ENCODE data around the gene NRN1.

Gene NRN1

DNA sequence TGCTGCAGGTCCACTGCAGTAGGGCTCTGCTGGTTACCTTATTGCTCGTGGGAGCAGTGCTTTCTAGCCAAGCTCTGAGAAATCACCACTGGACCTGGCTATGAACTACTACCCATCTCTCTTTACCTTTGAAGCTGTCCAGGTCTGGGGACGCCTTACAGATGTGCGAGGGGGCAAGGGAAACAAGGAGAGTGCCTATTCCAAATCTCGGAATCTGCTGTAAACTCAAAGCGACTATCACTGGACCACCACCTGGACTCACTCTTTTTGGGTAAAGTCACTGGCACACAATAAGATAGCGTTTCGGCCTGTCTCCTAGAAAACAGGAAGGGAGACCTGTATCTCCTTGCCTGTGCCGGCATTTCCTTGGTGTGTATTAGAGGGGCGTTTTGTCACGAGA lies 5.3 kb downstream of the NRN1 start (continued):
- TF ChIP-seq, protein P1, sequence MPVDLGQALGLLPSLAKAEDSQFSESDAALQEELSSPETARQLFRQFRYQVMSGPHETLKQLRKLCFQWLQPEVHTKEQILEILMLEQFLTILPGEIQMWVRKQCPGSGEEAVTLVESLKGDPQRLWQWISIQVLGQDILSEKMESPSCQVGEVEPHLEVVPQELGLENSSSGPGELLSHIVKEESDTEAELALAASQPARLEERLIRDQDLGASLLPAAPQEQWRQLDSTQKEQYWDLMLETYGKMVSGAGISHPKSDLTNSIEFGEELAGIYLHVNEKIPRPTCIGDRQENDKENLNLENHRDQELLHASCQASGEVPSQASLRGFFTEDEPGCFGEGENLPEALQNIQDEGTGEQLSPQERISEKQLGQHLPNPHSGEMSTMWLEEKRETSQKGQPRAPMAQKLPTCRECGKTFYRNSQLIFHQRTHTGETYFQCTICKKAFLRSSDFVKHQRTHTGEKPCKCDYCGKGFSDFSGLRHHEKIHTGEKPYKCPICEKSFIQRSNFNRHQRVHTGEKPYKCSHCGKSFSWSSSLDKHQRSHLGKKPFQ (tag by site-specific recombination; IDR thresholded peaks at IDR 0.05) = no peak
- no peak for TF ChIP-seq ZIC2 (tag by site-specific recombination; IDR thresholded peaks at IDR 0.05)
- TF ChIP-seq ZNF274 (IDR thresholded peaks at IDR 0.05; ENCODE audit: low read length) = no peak
- TF ChIP-seq ZNF274 (tag by site-specific recombination; IDR thresholded peaks at IDR 0.05; ENCODE audit: borderline replicate concordance) = no peak

DNA sequence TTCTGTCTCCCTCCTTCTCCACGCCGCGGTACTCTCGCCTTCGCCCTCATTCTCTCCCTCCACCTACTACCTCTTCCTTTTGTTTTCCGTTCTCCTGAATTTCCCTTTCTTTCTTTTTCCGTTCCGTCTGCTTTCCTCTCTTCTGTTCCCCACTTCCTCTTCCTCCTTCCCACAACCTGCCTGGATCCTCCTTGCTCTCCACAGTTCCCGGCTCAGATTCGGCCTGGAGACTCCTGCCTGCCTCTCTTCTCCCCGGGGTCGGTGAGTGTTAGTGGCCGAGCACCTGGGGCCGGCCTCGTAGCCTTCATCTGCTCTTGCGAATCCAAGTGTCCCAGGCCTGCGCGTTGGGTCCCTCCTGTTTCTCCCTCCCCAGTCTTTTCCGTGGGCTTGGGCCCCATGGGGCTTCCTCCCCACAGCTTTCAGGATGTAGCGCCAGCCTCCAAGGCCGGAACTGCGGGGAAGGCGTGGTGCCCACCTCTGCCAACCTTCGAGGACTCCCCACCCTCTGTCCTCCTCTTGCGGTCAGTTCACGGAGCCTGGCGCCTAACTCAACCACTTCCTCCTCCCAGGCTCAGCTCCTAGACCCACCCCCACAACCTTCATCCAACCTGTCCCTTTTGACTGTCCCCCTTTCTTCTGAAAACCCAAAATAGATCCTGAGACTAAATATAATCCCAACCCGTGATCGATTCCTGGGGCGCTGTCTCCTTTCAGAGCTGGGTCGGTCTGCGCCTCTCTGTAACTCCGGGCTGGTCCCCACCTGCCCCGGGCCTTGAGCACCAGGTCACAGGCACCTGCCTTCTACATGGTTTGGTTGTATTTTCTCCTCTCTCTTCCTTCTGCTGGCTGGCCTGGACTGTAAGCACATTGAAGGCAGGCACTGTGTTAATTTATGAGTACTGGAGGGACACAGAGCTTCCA lies 6.8 kb downstream of the NRN1 start:
- Histone ChIP-seq H3K9me3 (ENCODE audit: control insufficient read depth, insufficient read depth, low read depth, low read length) (no peaks in the 10 kb centered on the region), H3K36me3 (ENCODE audit: control insufficient read depth in 2 of 2, insufficient read depth in 1 of 2, low read length in 2 of 2) (peaks cover 7 to 24% of the 10 kb centered on the region in 2 experiments), H3K4me3 (ENCODE audit: low read depth, low read length) (no peak overlapping the region), H3K27ac (ENCODE audit: extremely low read depth, low read depth, low read length) (no peak overlapping the region), H3K4me1 (ENCODE audit: control insufficient read depth, insufficient read depth, low read length) (peaks cover 5% of the 10 kb centered on the region)
- ChIA-PET CTCF (no interaction called here), POLR2A (no interaction called here)
- TF ChIP-seq PRDM1 (tag by site-specific recombination; IDR thresholded peaks at IDR 0.05) (peak; percentile 69), GLIS1 (tag by site-specific recombination; IDR thresholded peaks at IDR 0.05) (no peak), HOXD13 (CRISPR knock-in tag; IDR thresholded peaks at IDR 0.05; ENCODE audit: borderline replicate concordance) (0 out of 2 replicates have a peak, but pooled peaks have one; percentile 7), ZNF335 (tag by site-specific recombination; conservative IDR thresholded peaks at IDR 0.05) (no peak), REPIN1 (tag by site-specific recombination; IDR thresholded peaks at IDR 0.05; ENCODE audit: low read depth) (no peak)

DNA sequence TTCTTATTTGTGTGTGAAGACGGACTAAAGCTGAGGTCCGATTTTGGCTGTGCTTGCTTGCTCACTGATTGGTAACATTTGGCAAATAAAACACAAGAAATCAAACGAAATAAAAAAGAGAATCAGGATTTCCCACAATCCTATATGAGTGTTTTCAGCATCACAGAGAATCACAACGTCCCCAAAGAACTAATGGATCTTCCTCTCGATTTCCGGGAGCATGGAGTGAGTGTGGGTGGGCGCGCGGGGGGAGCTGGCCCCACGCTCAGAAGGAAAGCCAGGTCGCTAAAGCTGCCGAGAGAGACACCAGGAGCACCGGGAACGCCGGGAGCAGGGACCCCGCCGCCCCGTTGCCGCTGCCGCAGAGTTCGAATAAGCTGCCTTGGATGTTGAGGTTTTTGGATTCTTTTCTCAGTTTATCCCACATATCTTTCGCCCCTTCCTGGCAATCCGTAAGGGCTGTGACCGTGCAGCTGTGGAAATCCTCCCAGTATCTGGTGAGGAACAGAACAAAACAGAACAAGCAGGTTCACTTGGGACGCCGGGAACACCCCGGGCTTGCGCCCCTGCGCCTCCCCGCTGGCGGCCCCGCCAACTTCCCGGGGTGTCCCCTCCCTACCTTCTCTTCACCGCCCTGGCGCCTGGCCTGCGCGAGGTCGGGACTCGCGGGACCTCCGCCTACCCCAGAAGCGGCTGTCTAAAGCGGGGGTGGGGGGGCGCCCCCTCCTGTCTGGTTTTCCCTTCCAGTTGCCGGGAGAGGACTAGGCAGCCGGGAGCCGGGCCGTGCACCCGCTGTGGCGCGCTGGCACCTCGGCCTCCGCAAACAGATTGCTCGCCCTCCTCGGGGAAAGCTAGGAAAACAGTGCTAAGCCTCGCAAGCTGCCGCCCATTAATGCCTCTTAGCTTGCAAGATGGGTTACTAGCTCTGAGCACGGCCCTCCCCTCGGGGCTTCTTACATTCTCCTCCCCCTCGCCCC lies 7.7 kb downstream of the NRN1 start:
- peaks cover 3% of the 10 kb centered on the region for H3K4me1 ChIP-seq (ENCODE audit: control insufficient read depth, insufficient read depth, low read length)
- peaks cover 7 to 24% of the 10 kb centered on the region in 2 experiments for H3K36me3 ChIP-seq (ENCODE audit: control insufficient read depth in 2 of 2, insufficient read depth in 1 of 2, low read length in 2 of 2)
- no peak overlapping the region for H3K27ac ChIP-seq (ENCODE audit: extremely low read depth, low read depth, low read length)
- no peak for TF ChIP-seq ZNF121 (tag by site-specific recombination; IDR thresholded peaks at IDR 0.05)
- 0 out of 2 replicates have a peak, but pooled peaks have one; percentile 12 for TF ChIP-seq ZNF202 (tag by site-specific recombination; IDR thresholded peaks at IDR 0.05; ENCODE audit: borderline replicate concordance)
- TF ChIP-seq, protein P2, sequence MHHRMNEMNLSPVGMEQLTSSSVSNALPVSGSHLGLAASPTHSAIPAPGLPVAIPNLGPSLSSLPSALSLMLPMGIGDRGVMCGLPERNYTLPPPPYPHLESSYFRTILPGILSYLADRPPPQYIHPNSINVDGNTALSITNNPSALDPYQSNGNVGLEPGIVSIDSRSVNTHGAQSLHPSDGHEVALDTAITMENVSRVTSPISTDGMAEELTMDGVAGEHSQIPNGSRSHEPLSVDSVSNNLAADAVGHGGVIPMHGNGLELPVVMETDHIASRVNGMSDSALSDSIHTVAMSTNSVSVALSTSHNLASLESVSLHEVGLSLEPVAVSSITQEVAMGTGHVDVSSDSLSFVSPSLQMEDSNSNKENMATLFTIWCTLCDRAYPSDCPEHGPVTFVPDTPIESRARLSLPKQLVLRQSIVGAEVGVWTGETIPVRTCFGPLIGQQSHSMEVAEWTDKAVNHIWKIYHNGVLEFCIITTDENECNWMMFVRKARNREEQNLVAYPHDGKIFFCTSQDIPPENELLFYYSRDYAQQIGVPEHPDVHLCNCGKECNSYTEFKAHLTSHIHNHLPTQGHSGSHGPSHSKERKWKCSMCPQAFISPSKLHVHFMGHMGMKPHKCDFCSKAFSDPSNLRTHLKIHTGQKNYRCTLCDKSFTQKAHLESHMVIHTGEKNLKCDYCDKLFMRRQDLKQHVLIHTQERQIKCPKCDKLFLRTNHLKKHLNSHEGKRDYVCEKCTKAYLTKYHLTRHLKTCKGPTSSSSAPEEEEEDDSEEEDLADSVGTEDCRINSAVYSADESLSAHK (tag by site-specific recombination; IDR thresholded peaks at IDR 0.05) = no peak
- ChIA-PET POLR2A (no interaction called here), CTCF (interaction anchor here (1.3 kb wide), 1 partner anchor 8 kb away, joined by 3 read pairs; the partner anchor contains the start of gene NRN1)
- no peak overlapping the region for H3K4me3 ChIP-seq (ENCODE audit: low read depth, low read length)
- H3K9me3 ChIP-seq (ENCODE audit: control insufficient read depth, insufficient read depth, low read depth, low read length) = no peaks in the 10 kb centered on the region

DNA sequence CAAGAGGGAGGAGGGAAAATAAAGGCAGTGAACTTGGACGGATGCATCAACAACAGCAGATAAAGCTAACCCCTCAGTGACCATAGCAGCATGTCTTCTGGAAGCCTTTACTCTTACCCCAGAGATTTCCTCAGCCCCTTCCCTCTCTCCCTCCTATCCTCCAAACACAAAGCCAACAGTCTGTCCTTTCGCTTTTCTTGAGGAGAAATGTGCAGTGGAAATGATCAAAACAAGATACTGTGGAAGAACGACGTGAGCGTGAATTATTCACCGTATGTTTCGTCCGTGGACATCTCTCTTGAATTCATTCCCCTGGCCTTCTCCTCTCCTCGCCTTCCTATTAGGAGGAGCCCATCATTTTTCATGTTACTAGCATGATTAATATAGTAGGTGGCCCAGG lies 8.5 kb downstream of the NRN1 start:
- H3K4me1 ChIP-seq (ENCODE audit: control insufficient read depth, insufficient read depth, low read length) = peaks cover 3% of the 10 kb centered on the region
- POLR2A ChIA-PET = no interaction called here
- CTCF ChIA-PET = interaction anchor here (0.6 to 1.3 kb wide), 3 partner anchors 9 to 527 kb away, joined by 3 to 7 read pairs (median 4); partner anchors contain the start of gene NRN1
- H3K4me3 ChIP-seq (ENCODE audit: low read depth, low read length) = no peak overlapping the region
- H3K27ac ChIP-seq (ENCODE audit: extremely low read depth, low read depth, low read length) = no peak overlapping the region
- no peaks in the 10 kb centered on the region for H3K9me3 ChIP-seq (ENCODE audit: control insufficient read depth, insufficient read depth, low read depth, low read length)
- peaks cover 7 to 24% of the 10 kb centered on the region in 2 experiments for H3K36me3 ChIP-seq (ENCODE audit: control insufficient read depth in 2 of 2, insufficient read depth in 1 of 2, low read length in 2 of 2)
- TF ChIP-seq TCF7L2 (IDR thresholded peaks at IDR 0.05; ENCODE audit: borderline replicate concordance, low read depth, low read length) = no peak
- TF ChIP-seq, protein P3, sequence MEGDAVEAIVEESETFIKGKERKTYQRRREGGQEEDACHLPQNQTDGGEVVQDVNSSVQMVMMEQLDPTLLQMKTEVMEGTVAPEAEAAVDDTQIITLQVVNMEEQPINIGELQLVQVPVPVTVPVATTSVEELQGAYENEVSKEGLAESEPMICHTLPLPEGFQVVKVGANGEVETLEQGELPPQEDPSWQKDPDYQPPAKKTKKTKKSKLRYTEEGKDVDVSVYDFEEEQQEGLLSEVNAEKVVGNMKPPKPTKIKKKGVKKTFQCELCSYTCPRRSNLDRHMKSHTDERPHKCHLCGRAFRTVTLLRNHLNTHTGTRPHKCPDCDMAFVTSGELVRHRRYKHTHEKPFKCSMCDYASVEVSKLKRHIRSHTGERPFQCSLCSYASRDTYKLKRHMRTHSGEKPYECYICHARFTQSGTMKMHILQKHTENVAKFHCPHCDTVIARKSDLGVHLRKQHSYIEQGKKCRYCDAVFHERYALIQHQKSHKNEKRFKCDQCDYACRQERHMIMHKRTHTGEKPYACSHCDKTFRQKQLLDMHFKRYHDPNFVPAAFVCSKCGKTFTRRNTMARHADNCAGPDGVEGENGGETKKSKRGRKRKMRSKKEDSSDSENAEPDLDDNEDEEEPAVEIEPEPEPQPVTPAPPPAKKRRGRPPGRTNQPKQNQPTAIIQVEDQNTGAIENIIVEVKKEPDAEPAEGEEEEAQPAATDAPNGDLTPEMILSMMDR (tag by site-specific recombination; IDR thresholded peaks at IDR 0.05) = no peak
- no peak for TF ChIP-seq ZNF624 (tag by site-specific recombination; IDR thresholded peaks at IDR 0.05)
- no peak for TF ChIP-seq ZNF548 (tag by site-specific recombination; IDR thresholded peaks at IDR 0.05)
- TF ChIP-seq, protein P4, sequence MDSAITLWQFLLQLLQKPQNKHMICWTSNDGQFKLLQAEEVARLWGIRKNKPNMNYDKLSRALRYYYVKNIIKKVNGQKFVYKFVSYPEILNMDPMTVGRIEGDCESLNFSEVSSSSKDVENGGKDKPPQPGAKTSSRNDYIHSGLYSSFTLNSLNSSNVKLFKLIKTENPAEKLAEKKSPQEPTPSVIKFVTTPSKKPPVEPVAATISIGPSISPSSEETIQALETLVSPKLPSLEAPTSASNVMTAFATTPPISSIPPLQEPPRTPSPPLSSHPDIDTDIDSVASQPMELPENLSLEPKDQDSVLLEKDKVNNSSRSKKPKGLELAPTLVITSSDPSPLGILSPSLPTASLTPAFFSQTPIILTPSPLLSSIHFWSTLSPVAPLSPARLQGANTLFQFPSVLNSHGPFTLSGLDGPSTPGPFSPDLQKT (IDR thresholded peaks at IDR 0.05; ENCODE audit: borderline replicate concordance, low read depth, low read length) = no peak
- TF ChIP-seq ZNF701 (tag by site-specific recombination; IDR thresholded peaks at IDR 0.05) = no peak
- no peak for TF ChIP-seq ZNF23 (tag by site-specific recombination; IDR thresholded peaks at IDR 0.05; ENCODE audit: borderline replicate concordance)
